Motor neuron (in vitro differentiated cells): ENCODE data around the gene ZNF69. TPM values are rescaled to one million over a fixed set of nuclear protein-coding genes. Genes with fewer than 3 reads are reported as not detected.
"Not testable (repeated sequence)": the region's sequence is repeated elsewhere in the genome, so short reads cannot be mapped to it uniquely, and the experiment has no call there.

ENCODE experiments used
- ATAC-seq, 8 experiments: fragments of 200-7000 bp; cut with Tn5 transposase; replicated peaks in 6 of 8; 2 replicates each; pipeline ENCODE4 v1.8.0; 2021; ENCODE audit warnings: mild to moderate bottlenecking in 8 of 8, moderate library complexity in 8 of 8
- H3K27ac ChIP-seq, 2 donors: fragments of 250-450 bp; sonication (Bioruptor Pico); 2 replicates each; pipeline ENCODE4 v1.9.0; 2021; ENCODE audit warnings: antibody characterized with exemption in 2 of 2, mild to moderate bottlenecking in 2 of 2, moderate library complexity in 1 of 2
- H3K4me1 ChIP-seq, 2 donors: fragments of 250-450 bp; sonication (Bioruptor Pico); replicated peaks in 1 of 2; 2 replicates each; pipeline ENCODE4 v1.6.1; 2021; ENCODE audit warnings: antibody characterized with exemption in 2 of 2, mild to moderate bottlenecking in 2 of 2, moderate library complexity in 1 of 2
- H3K4me3 ChIP-seq, 5 donors: fragments of 250-450 bp; sonication (Bioruptor Pico); 2 replicates each; pipeline ENCODE4 v1.9.0; 2021; ENCODE audit warnings: antibody characterized with exemption in 5 of 5, mild to moderate bottlenecking in 5 of 5, moderate library complexity in 4 of 5
- WGBS, 10 experiments: fragments of 450-650 bp; shearing (Covaris generic); methylation state at CpG; one replicate each; pipeline ENCODE4 v1.0.0; 2022; 5-methylcytosine and 5-hydroxymethylcytosine counted together
- in situ Hi-C, 9 experiments: fragments of 400-800 bp; cut with MboI; loops; one replicate each; pipeline ENCODE4 v1.15.0; 2021; ENCODE audit warnings: low sequenced_read_pairs in 9 of 9, low pct_unique_long_range_greater_than_20kb in 2 of 9; ENCODE audit not compliant: unreplicated experiment in 9 of 9
- total RNA-seq, 8 experiments: library from RNA; unstranded; fragments of 300-600 nt; gene quantifications; 2 replicates each; pipeline versions ENCODE4 v1.2.3 to v1.2.4, GENCODE V29; 2022

ZNF69 gene
- total RNA-seq, 8 experiments from 2014 or later = 2.3 to 13.7 (median 8.5) TPM

- in situ Hi-C loops, H3K4me3 ChIP-seq: not testable (repeated sequence)
Measured at GRCh38 chr19:11914417-11915051, 27.0 kb downstream of the ZNF69 start.

DNA sequence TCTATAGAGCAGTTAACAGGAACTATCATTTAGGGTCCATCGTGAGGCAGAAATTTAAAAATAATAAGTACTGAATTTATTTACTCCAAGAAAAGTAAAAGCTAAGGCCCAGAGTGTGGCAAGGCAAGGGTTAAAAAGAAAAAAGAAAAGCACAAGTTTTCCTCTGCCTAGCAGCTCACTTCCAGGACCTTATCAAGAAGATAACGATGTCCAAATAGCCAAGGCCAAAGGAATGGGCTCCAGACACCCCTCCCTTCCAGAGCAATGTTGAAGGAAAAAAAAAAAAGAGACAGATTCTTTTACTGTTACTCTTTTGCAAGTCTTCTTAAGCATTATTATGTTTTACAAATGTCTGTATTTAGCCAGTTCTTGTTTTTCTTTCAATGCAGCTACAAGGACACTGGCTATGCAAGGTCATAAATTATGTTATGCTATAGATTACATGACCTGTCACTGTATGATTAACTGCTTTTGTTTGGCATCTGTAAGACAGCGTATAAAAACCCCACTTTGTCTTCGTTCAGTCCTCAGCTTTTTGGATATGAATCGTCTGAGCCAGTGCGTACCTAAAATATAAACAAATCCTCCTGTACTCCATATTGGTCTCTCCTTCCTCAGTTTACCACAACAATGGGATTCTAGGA is 34.4 kb downstream of the ZNF69 start:
- ATAC-seq = no peak
- H3K4me3 ChIP-seq = no peak overlapping the region
- no peak overlapping the region for H3K27ac ChIP-seq
- peaks cover 0 to 14% of the 10 kb centered on the region in 2 donors for H3K4me1 ChIP-seq
- WGBS, 10 experiments = 25 to 71% (median 55%) methylated on average over 3 to 6 of the region's 6 CpGs
- in situ Hi-C loops = no loop called here

More at GRCh38 chr19:11914417-11915051, 27.0 kb downstream of the ZNF69 start:
- not testable (repeated sequence) for H3K27ac ChIP-seq, H3K4me1 ChIP-seq
- WGBS, 10 experiments = 67 to 100% (median 87%) methylated on average over 1 to 2 of the region's 4 CpGs; no CpG with 5 or more reads in 2 of the 10 experiments
- peak in 2 of 8 experiments; percentile 46 to 60 for ATAC-seq

DNA sequence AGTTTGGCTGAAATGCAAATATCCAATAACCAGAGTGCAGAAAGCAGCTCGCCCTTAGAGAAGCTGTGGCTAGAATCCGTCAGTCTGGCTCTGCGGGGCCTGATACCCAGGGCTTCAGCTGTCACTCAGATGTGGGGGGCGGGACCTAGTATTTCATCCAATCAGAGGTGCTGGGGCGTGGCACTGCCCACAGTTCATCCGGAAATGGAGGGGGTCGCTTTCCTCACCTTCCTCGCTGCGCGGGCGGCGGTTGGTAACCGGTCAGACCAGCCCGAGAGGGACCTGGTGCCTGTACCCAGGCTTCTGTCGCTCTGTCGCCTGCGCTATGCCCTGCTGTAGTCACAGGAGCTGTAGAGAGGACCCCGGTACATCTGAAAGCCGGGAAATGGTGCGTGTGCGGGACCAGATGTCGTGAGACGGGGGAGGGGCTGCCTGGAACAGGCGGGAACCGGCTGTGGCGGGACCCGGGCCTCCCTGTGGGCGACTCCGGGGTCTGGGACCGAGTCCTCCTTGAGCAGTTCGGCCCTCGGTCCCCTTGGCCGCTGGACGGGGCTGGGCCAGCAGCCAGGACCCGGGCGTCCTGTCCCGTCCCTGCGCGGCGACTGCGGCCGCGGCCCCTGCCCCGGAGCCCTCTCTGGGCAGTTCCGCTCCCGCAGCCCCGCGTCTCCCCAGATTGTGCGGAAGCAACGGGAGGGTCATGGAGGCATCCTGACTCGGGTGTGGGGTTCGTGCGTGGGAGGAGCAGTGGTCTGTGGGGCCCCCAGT is 37.5 kb downstream of the ZNF69 start, which contains the start of gene ZNF700:
Gene ZNF700 (plus strand): TSS at position 222 of the 765 bp plus-strand sequence. CDS start 104 bp downstream, at position 326.
- in situ Hi-C loops = no loop called here
- peak; percentile 89 to 98 (median 98) for ATAC-seq
- WGBS, 10 experiments = 0 to 18% (median 1%) methylated on average over 2 to 19 of the region's 53 CpGs; no CpG with 5 or more reads in 3 of the 10 experiments

DNA sequence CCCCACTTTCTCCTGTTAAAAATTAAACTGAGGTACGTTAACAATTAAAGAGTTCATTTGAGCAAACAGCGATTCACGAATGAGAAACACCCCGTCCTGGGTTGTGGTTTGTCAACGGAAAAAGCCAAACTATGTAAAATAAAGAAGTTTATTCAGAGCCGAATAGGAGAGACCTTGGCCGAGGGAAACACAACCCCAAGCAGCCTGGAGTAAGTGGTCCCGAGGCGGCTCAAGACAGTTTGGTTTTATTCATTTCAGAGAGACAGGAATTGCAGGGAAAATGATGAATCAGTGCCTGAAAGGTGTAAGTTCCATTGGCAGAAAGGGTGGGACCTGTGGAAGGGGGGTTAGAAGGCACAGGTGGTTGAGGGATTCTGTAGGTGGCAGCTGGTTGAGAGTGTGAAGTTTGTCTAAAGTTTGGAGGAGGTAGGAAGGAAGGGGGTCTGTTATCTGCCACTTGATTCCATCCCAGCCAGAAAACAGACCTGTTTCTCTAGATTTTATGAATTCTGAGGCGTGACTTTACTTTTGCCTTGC is 38.1 kb downstream of the ZNF69 start:
- in situ Hi-C loops = not testable (repeated sequence)
- Histone ChIP-seq H3K27ac (peak overlapping the region; percentile 90 to 95), H3K4me1 (peaks cover 0 to 14% of the 10 kb centered on the region in 2 donors)

More for the DNA sequence above, 37.5 kb downstream of the ZNF69 start, which contains the start of gene ZNF700:
- peak within 1 kb of the TSS; percentile 90 to 95 for H3K27ac ChIP-seq
- peaks cover 0 to 14% of the 10 kb centered on the region in 2 donors for H3K4me1 ChIP-seq
- peak within 1 kb of the TSS; percentile 64 to 88 (median 83) for H3K4me3 ChIP-seq

DNA sequence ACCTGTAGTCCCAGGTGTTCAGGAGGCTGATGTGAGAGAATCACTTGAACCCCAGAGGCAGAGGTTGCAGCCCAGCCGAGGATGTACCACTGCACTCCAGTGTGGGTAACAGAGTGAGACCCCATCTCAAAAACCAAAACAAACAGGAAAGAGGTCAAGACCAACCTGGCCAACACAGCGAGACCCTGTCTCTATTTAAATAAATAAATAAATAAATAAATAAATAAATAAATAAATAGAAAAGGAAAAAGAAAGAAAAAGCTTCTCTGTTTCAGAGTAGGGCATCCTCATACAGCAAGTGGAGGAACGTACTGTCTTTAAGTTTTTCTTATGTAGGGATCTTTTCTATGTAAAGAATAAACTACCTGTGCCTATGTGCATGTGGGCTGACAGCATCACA is 39.6 kb downstream of the ZNF69 start:
- ATAC-seq = no peak
- in situ Hi-C loops = no loop called here
- no peak overlapping the region for H3K4me3 ChIP-seq
- peaks cover 0 to 9% of the 10 kb centered on the region in 2 donors for H3K4me1 ChIP-seq
- WGBS, 10 experiments = 92 to 100% (median 96%) methylated on average over 1 to 3 of the region's 3 CpGs
- no peak overlapping the region for H3K27ac ChIP-seq

More for the DNA sequence above, 38.1 kb downstream of the ZNF69 start:
- peak overlapping the region; percentile 64 to 88 (median 83) for H3K4me3 ChIP-seq
- WGBS, 10 experiments = 0 to 86% (median 6%) methylated on average over 1 to 10 of the region's 10 CpGs; no CpG with 5 or more reads in 1 of the 10 experiments
- ATAC-seq = not testable (repeated sequence)

GRCh38 chr19:11931051-11931450 is 43.5 kb downstream of the ZNF69 start:
- Histone ChIP-seq H3K4me1 (peaks cover 0 to 3% of the 10 kb centered on the region in 2 donors), H3K4me3 (no peak overlapping the region), H3K27ac (no peak overlapping the region)
- in situ Hi-C loops = no loop called here
- 80 to 100% (median 100%) methylated on average over 1 to 3 of the region's 3 CpGs; no CpG with 5 or more reads in 3 of the 10 experiments for WGBS, 10 experiments
- ATAC-seq = peak in 1 of 8 experiments; percentile 45

- 73 to 100% (median 92%) methylated on average over 3 of the region's 3 CpGs; no CpG with 5 or more reads in 3 of the 10 experiments for WGBS, 10 experiments
- in situ Hi-C loops = no loop called here
- no peak overlapping the region for H3K4me3 ChIP-seq
- ATAC-seq = no peak
- no peak overlapping the region for H3K27ac ChIP-seq
- H3K4me1 ChIP-seq = no peaks in the 10 kb centered on the region
Measured at GRCh38 chr19:11931513-11931912, 43.9 kb downstream of the ZNF69 start.

GRCh38 chr19:11935829-11936228 is 48.2 kb downstream of the ZNF69 start:
- in situ Hi-C loops, H3K4me3 ChIP-seq, H3K4me1 ChIP-seq, H3K27ac ChIP-seq, ATAC-seq: not testable (repeated sequence)
- 89 to 100% (median 100%) methylated on average over 1 to 2 of the region's 3 CpGs; no CpG with 5 or more reads in 3 of the 10 experiments for WGBS, 10 experiments

DNA sequence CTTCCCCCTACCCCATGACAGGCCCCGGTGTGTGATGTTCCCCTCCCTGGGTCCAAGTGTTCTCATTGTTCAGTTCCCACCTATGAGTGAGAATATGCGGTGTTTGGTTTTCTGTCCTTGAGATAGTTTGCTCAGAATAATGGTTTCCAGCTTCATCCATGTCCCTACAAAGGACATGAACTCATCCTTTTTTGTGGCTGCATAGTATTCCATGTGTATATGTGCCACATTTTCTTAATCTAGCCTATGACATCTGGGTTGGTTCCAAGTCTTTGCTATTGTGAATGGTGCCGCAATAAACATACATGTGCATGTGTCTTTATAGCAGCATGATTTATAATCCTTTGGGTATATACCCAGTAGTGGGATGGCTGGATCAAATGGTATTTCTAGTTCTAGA is 50.8 kb downstream of the ZNF69 start:
- in situ Hi-C loops, H3K4me1 ChIP-seq, H3K4me3 ChIP-seq, ATAC-seq, H3K27ac ChIP-seq: not testable (repeated sequence)
- WGBS, 10 experiments = no CpG with 5 or more reads among the region's 3 CpGs

DNA sequence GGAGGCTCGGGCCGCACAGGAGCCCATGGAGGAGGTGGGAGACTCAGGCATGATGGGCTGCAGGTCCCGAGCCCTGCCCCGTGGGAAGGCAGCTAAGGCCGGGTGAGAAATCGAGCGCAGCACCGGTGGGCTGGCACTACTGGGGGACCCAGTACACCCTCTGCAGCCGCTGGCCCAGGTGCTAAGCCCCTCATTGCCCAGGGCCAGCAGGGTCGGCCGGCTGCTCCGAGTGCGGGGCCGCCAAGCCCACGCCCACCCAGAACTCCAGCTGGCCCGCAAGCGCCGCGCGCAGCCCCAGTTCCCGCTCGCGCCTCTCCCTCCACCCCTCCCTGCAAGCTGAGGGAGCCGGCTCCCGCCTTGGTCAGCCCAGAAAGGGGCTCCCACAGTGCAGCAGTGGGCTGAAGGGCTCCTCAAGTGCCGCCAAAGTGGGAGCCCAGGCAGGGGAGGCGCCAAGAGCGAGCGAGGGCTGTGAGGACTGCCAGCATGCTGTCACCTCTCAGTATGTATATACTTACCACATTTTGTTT is 53.8 kb downstream of the ZNF69 start:
- H3K27ac ChIP-seq, H3K4me3 ChIP-seq, in situ Hi-C loops, H3K4me1 ChIP-seq, ATAC-seq: not testable (repeated sequence)
- WGBS, 10 experiments = 100% methylated on average over 1 of the region's 29 CpGs; no CpG with 5 or more reads in 9 of the 10 experiments

DNA sequence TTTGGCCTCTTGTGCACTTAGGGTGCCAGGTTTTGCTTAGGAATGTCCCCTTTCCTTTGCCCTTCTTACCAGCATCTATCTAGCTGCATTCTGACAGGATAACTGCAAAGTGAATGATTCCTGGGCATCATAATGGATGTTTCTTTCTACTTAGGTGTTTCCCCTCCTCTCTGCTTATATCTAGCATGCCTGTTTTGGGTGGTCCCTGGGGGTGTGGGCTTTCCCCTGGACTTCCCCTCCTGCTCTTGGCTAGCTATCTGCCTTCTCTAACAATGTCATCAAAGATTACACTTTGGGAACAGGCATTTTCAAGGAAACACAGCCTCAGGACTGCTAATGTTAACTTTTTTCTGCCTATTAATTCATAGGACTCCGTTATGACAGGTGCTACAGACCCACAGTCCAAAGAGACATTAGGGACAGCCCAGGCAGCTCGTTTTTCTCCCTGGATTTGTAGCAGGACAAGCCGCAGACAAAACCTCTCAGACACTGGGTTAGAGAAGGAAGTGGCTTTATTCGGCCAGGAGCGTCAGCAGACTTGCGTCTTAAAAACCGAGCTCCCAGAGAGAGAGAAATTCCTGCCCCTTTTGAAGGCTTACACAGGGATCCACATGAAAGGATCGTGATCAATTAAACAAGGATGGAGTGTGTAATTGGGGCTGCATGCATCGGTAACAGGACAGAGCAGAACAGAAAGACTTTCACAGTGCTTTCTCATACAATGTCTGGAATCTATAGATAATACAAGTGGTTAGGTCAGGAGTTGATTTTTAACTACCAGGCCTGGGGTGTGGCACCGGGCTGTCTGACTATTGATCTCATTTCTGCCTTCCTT is 54.6 kb downstream of the ZNF69 start:
- no peak for ATAC-seq
- in situ Hi-C loops = no loop called here
- WGBS, 10 experiments = 78 to 100% (median 100%) methylated on average over 1 to 10 of the region's 10 CpGs; no CpG with 5 or more reads in 1 of the 10 experiments

DNA sequence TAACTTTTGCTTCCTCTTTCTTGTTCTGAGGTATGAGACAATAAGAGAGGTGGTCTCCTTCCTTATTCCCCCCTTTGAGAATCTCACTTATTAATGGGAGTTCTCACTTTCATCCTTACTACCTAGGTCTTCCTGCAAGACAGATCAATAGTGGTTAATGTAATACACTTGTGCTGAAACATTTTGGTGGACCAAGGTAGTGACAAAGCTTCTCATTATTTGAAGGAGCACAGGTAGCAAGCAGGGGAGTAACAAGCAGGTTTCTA is 55.2 kb downstream of the ZNF69 start:
- H3K4me3 ChIP-seq = no peak overlapping the region
- in situ Hi-C loops = no loop called here
- no peak for ATAC-seq
- H3K27ac ChIP-seq = no peak overlapping the region
- H3K4me1 ChIP-seq = no peaks in the 10 kb centered on the region

More for the DNA sequence above, 54.6 kb downstream of the ZNF69 start:
- Histone ChIP-seq H3K4me3 (no peak overlapping the region), H3K27ac (no peak overlapping the region), H3K4me1 (no peaks in the 10 kb centered on the region)
